ENCODE data around the gene NUP50. TPM values are rescaled to one million over a fixed set of nuclear protein-coding genes. Genes with fewer than 3 reads are reported as not detected.

NUP50 gene
- total RNA-seq, 3 donors from 2014 or later (not counting 1 experiment from before 2014, with no cell fraction given) = 63.9 to 99.4 (median 98.6) TPM

- Histone ChIP-seq H3K9me3 (ENCODE audit: control insufficient read depth, insufficient read depth, low read length) (no peaks in the 10 kb centered on the region), H3K4me3 (ENCODE audit: low read length) (peak overlapping the region; percentile 73), H3K27ac (ENCODE audit: low read length) (peak overlapping the region; percentile 50), H3K36me3 (ENCODE audit: control insufficient read depth, insufficient read depth, low read length) (peaks cover 12% of the 10 kb centered on the region), H3K27me3 (ENCODE audit: control insufficient read depth, insufficient read depth, low read length) (no peaks in the 10 kb centered on the region), H3K4me1 (ENCODE audit: control insufficient read depth, insufficient read depth, low read length) (peaks cover 20% of the 10 kb centered on the region)
- under 1% methylated on average over 58 of the region's 59 CpGs for WGBS (ENCODE audit: insufficient coverage)
- H3K4me1 Mint-ChIP-seq = peaks cover 48 to 51% of the 10 kb centered on the region in 2 donors
- H3K36me3 Mint-ChIP-seq = no peaks in the 10 kb centered on the region
- H3K4me3 Mint-ChIP-seq = peak overlapping the region; percentile 96
- peak; percentile 22 to 34 (median 24) for ATAC-seq
- H3K9me3 Mint-ChIP-seq = no peaks in the 10 kb centered on the region
- peak overlapping the region; percentile 87 to 91 for H3K27ac Mint-ChIP-seq
- intact Hi-C loops (cut with micrococcal nuclease) = loop anchor here (10.0 kb wide), 1 partner anchor 70 kb away; no protein-coding TSS in a partner anchor
- no peaks in the 10 kb centered on the region for H3K27me3 Mint-ChIP-seq (ENCODE audit: low read depth in 2 of 2)
- DNase-seq = peak; percentile 26 to 44
- TF ChIP-seq CTCF (IDR thresholded peaks at IDR 0.05) = peak; percentile 11
Measured at GRCh38 chr22:45164270-45165088, 754 bp downstream of the NUP50 start.

GRCh38 chr22:45166932-45167331 lies 3.2 kb downstream of the NUP50 start:
- Histone ChIP-seq H3K4me1 (ENCODE audit: control insufficient read depth, insufficient read depth, low read length) (peaks cover 27% of the 10 kb centered on the region), H3K9me3 (ENCODE audit: control insufficient read depth, insufficient read depth, low read length) (no peaks in the 10 kb centered on the region), H3K4me3 (ENCODE audit: low read length) (no peak overlapping the region), H3K36me3 (ENCODE audit: control insufficient read depth, insufficient read depth, low read length) (peaks cover 36% of the 10 kb centered on the region), H3K27ac (ENCODE audit: low read length) (no peak overlapping the region), H3K27me3 (ENCODE audit: control insufficient read depth, insufficient read depth, low read length) (no peaks in the 10 kb centered on the region)
- Mint-ChIP-seq H3K4me3 (no peak overlapping the region), H3K9me3 (no peaks in the 10 kb centered on the region), H3K36me3 (peaks cover 9% of the 10 kb centered on the region), H3K27me3 (ENCODE audit: low read depth in 2 of 2) (no peaks in the 10 kb centered on the region), H3K27ac (peak overlapping the region; percentile 11 to 44), H3K4me1 (peaks cover 49 to 60% of the 10 kb centered on the region in 2 donors)
- no peak for ATAC-seq
- WGBS (ENCODE audit: insufficient coverage) = 80% methylated on average over 3 of the region's 5 CpGs
- no peak for DNase-seq
- intact Hi-C loops (cut with micrococcal nuclease) = loop anchor here (10.0 kb wide), 1 partner anchor 68 kb away; no protein-coding TSS in a partner anchor
- TF ChIP-seq CTCF (IDR thresholded peaks at IDR 0.05) = no peak

- H3K4me3 Mint-ChIP-seq = peak overlapping the region; percentile 7
- peaks cover 62% of the 10 kb centered on the region for H3K36me3 ChIP-seq (ENCODE audit: control insufficient read depth, insufficient read depth, low read length)
- WGBS (ENCODE audit: insufficient coverage) = 65% methylated on average over 18 of the region's 19 CpGs
- H3K4me1 ChIP-seq (ENCODE audit: control insufficient read depth, insufficient read depth, low read length) = peaks cover 15% of the 10 kb centered on the region
- no peaks in the 10 kb centered on the region for H3K9me3 Mint-ChIP-seq
- H3K27ac Mint-ChIP-seq = peak overlapping the region; percentile 65 to 67
- H3K4me1 Mint-ChIP-seq = peaks cover 39 to 56% of the 10 kb centered on the region in 2 donors
- DNase-seq (peak in 1 of 2 donors; percentile 61), ATAC-seq (peak in 1 of 3 donors; percentile 69)
- H3K4me3 ChIP-seq (ENCODE audit: low read length) = no peak overlapping the region
- intact Hi-C loops (cut with micrococcal nuclease) = loop anchor here (10.0 kb wide), 1 partner anchor 65 kb away; no protein-coding TSS in a partner anchor
- peaks cover 9% of the 10 kb centered on the region for H3K36me3 Mint-ChIP-seq
- no peaks in the 10 kb centered on the region for H3K9me3 ChIP-seq (ENCODE audit: control insufficient read depth, insufficient read depth, low read length)
- H3K27me3 Mint-ChIP-seq (ENCODE audit: low read depth in 2 of 2) = no peaks in the 10 kb centered on the region
- H3K27me3 ChIP-seq (ENCODE audit: control insufficient read depth, insufficient read depth, low read length) = no peaks in the 10 kb centered on the region
- TF ChIP-seq CTCF (IDR thresholded peaks at IDR 0.05) = no peak
- no peak overlapping the region for H3K27ac ChIP-seq (ENCODE audit: low read length)
Measured at GRCh38 chr22:45169591-45170466, 6.1 kb downstream of the NUP50 start.

All from natural killer cell (primary cell).